ENCODE measurements around the gene CISD3.

CISD3 gene, protein sequence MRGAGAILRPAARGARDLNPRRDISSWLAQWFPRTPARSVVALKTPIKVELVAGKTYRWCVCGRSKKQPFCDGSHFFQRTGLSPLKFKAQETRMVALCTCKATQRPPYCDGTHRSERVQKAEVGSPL

DNA sequence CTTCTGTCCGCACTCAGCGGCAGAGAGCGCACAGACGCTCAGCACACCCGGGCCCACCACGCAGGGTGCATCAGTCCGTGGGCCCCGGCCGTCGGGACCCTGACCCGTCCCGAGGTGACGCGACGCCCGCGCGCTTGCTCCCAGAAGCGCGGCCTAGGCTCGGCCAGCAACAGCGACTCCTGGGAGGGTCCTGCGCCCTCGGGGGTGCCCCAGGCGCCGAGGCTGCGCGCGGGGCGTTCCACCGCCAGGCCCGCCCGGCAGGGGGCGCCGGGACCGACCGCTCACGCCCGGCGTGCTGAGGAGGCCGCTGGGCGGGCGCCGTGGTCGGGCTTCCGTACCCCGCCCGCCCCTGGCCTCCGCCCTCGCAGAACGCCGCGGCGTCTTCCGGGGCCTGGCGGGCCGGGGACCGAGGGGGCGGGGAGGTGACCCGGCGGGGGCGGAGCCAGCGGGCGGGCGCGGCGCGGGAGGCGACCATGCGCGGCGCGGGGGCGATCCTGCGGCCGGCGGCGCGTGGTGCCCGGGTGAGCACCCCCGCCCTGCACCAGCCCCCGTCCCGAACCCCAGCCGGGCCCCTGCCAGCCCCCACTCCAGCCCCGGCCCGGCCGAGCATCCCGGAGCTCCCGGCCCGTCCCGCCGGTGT is at the start of gene CISD3:
Gene CISD3 (plus strand): TSS at position 456 of the 640 bp plus-strand sequence. CDS start 18 bp downstream, at position 474.
- peak; percentile 91 for DNase-seq

DNA sequence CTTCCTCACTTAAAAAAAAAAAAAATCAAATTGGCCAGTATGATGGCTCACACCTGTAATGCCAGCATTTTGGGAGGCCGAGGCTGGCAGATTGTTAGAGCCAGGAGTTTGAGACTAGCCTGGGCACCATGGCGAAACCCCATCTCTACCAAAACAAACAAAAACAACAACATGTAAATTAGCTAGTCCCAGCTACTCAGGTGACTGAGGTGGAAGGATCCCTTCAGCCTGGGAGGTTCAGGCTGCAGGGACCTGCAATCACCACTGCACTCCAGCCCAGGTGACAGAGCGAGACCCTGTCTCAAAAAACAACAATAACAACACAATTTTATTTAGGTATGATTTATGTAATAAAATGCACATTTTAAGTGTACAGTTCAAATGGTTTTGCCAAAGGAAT is 49.0 kb upstream of the CISD3 start:
- DNase-seq: no peak

DNA sequence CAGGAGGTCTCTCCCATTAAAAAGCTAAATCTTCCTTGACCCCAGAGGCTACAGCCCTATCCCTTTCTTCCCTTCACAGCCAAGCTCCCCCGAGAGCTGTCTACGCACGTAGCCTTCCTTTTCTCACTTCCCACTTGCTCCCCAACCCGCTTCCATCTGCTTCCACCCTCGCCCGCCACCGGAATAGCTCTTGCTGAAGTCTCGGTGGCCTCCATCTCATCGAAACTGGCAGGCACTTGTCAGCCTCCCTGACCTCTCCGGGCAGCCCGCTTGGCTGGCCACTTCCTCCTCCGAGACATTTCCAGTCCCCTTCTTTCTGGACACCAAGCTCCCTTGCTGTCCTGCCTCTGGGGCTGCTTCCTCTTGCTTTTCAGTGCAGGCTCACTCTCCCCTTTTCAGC is 44.6 kb upstream of the CISD3 start:
- no peak for DNase-seq

DNA sequence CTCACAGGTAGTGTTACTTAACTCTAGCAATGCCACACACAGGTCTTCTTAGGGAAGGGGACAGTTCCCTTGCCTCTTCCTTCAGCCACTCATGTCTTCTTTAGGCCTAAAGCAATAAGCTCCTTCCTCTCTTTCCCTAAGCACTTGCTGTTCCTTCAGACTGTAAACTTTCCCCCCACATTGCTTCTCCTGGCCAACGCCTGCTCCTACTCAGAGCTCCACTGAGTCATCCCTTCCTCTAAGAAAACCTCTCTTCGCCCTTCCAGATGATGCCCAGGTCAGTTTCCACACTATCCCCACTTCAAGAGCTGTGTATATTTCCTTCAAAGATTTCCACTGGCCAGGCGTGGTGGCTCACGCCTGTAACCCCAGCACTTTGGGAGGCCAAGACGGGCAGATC is 42.9 kb upstream of the CISD3 start:
- DNase-seq: no peak

DNA sequence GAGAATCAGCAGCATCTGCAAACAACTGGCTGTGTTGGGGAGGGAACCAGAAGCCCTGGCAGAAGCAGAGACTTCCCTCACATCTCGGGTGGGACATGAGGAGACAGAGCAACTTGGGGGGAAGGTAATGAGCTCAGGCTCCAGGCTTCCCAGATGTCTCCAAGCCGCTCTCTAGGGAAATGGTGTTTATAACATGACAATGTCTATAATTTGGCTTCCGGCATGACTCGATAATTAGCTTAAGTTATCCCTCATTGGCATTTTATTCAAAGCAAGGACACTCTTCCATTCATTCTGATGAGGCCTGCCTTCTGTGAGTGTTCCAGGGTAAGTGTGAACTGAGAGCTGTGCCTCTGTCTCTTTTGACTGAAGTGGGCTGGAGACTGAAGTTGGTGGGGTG is 39.8 kb upstream of the CISD3 start:
- DNase-seq: no peak

DNA sequence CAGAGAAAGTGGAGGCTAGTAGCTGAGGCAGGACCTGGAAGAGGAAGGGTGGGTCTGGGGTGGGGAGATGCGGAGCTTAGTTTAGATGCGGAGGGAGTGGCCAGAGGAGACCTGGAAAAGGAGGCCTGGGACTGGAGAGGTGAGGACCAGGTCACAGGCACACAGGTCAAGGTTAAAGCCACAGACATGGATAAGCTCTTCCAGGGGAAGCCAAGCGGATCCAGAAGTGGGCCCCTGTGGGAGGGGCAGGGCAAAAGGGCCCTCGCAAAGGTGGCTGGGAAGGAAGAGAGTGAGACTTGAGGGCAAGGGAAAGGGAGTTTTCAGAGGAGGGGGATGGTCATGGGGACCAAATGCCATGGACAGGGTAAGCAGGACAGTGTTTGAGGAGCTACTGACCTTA is 39.0 kb upstream of the CISD3 start:
- DNase-seq: no peak

DNA sequence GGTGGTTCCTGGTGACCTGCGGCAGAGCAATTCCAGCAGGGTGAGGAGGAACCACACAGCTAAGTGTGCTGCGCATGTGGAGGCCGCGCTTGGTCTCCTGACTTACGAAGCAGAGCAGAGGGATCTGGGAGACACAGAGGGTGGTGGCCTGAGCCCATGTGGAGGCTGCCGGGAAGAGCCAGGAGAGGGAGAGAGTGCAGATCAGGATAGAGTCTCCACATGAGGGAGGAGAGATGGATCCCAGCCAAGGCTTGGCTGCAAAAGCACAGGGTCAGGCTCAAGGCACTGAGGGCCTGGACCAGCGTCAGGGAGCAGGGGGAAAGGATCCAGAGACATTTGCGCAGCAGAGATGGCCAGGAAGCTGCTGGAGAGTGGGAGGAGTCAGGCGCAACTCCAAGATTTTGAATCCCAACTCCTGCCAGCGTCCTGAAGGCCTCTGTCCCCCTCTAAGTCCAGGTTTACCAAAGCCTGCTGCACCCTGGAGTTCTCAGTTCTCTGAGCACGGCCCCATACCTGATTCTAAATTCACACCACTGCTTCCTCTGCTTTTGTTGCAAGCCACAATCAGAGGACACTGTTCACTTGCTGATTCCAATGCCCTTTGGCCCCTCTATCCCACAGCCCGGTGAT is 36.3 kb upstream of the CISD3 start:
- DNase-seq: no peak

DNA sequence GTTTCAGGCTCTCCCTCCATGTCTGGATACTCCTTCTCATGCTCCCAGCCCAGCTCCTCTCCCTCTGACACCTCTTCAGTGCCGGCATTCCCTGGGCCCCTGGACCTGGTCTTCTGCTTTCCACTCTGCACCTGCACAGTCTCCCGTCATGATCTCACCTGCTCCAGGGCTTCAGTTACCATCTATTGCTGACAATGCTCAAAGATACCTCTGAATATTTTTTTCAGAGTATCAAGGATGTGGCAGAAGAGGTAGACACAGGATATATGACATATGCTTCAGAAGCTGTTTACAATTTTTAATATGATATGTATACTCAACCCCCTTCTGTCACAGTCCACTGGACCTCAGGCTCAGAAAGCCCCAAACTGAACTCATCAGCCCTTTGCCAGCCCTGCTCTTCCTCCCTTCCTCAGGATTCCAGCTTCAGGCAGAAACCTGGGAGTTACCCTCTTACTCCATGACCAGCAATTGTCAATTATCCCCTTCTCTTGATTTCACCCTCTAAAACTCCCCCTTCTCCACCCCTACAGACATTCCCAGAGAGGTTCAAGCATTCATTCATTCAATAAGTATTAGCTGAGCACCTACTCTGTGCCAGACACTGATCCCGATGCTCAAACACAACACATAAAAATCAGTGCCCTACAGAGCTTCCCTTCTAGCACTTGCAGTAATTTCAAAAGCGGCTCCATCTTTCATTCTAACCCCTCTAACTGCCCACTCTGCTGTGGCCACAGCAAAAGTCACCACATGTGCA is 32.9 kb upstream of the CISD3 start:
- no peak for DNase-seq

DNA sequence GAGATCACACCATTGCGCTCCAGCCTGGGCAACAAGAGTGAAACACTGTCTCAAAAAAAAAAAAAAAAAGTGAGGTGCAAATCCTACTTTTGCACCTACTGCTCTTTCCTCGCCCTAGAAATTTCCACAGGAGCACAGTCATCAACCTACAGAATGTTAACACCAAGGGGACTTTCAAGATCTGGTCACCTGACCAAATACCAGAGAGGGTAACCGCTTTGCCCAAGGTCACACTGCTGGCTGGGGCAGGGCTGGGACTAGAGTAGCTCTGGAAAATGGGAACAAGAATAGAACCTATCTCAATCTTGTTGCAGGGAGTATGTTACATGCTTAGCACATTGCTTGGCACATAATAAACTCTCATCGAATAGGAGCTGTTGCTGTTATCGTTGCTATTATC is 31.4 kb upstream of the CISD3 start:
- no peak for DNase-seq

DNA sequence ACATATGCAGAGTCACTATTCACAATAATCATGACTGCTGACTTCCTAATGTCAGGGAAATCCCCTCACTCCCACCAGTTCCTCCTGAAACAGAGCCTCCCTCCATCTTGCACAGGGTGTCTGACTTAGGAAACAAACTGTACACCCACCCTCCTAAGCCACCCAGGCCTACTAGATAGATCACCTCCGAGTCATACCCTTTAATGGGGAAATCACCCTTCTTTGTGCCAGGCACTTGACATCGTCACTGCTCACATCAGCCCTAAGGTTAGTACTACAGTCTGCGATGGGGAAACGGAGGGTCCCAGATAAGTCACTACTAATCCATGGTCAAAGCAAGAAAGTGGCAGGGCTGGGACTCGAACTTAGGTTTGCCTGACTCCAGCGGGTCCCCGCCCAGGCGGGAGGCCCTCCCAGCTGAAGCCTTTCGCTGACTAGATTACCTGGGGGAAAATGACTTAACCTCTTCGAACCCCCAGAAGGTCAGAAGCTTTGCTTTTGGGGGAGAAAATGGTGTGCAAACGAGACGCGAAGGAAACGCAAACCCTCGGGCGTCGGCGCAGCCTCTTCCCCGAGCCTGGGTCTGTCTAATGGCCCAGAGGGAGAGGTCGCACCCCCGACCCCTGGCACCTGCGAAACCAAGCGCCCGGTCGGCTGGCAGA is 28.5 kb upstream of the CISD3 start:
- peak; percentile 90 for DNase-seq

DNA sequence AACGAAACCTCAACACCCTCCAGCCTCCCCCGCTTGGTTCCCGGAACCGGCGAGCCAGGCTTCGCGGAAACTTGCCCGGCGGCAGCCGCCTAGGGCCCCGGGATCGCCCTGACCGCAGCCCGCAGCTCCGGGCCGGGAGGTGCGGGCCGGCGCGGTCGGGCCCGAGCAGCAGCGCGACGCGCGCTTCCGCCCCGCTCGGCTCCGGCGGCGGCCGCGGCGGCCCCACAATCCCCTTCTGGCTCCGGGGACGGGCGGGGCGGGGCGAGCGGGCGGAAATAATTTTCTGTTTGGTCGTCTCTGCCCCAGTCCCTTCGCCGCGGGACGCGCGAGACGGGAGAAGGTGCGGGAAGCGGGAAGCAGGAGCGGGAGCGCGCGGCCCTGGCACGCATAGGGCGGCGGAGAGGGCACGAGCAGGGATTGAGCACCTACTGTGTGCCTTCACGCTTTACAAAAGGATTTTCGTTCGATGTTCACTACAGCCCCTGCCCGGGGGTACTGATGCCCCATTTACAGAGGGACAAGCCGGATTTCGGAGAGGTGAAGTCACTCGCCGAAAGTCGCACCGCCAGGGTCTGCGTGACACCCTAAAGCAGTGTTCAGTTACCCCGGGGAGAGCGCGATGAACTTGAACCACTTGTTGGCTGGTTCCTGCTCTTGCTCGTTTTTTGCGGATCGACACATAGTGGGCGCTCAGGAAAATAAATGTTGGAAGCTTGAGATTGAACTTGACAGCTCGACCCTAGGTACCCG is 27.8 kb upstream of the CISD3 start:
- DNase-seq: peak; percentile 86

DNA sequence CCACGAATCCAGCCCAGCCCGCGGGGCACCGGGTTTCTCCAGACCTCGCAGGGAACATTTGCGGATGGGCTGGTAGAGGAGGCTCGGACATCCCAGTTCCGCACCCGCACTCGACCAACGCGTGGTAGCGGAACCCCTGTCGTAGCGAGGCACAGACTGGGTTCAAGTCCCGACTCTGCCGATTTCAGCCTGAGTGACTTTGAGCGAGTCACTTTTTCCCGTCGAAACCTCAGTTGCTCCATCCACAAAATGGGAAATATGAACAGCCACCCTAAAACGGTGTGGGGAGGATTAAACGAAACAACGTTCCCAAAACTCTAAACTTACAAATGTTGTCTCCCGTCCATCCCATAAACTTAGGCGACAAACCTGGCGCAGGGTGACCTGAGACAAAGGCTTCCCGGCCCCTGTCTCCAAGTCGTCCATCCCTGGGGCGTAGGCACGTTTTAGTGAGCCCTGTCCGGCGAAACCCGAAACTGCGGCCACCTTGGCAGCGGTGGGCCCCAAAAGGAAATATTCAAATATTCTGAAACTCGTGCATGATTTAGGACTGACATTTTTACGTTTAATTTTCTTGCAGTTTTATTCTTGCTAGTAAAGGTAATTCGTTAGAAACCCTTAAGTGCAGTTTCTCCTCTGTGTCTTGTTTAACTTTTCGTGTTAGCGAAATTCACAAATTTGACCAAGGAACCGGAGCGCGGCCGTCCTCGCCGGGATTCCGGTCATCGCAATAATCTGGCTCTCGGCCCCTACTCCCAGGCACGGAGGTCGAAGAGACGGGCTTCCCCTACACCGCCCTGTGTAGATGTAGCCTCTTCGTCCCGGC is 27.0 kb upstream of the CISD3 start:
- peak; percentile 62 for DNase-seq

DNA sequence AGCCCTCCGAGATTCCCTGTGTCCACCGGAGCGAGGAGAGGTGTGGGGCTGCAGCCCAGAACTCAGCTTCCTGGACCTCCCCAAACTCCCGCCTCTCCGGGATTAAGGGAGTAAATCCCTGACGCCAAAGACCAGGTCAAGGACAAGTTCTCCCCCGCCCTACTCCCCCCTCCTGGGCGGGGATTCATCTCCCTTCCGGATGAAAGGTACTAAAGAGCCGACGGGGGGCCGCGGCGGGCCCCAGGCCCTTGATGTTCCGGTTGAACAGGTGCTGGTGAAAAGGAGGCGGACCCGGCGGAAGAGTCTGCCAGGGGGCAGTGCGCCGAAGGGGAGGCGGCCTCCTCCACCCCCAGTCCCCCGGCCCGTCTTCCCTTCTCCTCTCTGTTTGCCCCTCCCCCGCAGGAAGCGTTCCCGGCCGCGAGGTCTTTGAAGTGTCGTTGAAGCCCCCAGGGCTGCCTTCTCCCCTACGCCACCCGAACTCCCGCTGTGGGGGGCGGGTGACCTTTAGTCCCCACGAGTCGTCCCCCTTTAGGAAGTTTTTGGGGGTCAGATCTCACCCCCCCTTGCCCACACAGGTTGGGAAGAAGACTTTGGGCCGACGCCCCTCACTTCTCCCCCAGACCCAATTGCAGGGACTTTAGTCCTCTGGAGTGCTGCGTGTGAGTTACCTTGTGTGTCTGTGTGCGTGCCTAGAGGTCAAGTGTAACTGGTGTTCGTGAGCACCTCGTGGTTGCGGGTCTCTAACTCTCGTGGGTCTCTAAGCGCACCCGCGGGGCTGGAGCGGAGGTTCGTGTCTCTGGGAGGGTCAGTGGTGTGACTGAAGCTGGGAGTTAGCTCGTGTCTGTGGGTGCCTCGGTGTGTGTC is 26.2 kb upstream of the CISD3 start:
- DNase-seq: peak; percentile 97

DNA sequence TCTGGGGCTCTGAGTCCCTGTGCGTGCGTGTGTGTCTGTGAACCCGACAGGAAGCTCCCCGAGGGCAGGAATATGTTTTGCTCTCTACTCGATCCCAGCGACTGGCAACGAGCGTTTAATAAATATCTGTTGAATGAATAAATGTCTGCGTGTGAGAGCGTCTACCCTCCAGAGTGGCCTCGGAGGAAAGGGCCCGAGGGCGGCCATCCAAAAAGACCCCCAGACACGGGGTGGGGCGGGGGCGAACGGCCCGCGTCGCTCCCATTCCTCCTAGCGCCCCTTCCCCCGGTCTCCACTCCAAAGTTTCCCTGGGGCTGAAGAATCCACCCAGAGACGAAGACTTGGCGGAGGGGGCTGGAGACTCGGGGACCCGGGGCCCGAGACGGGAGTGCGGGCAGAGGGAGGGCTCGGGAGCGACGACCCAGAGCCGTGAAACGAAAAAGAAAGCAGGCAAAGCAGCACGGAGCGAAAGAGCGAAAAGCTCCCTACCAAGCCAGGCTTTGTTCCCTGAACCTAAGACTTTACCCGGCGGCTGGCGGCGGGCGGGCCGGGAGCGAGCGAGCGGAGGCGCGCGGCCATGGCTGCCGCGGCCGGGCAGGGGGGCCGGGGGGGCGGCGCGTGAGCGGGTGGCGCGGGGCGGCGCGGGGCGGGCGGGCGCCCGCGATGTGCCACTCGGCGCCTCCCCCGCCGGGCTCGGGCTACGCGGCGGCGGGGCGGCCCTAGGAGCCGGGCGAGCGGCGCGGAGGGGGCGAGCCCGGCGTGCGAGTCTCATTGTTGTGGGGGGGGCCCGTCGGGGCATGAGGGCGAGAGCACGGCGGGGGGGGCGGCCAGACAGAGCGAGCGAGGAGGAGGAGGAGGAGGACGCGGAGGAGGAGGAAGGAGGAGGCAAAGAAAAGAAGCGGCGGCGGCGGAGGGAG is 25.3 kb upstream of the CISD3 start, which contains the start of gene MLLT6:
Gene MLLT6 (plus strand): TSS at position 668 of the 917 bp plus-strand sequence. CDS start 360 bp downstream, outside the sequence.
- peak; percentile 84 for DNase-seq

DNA sequence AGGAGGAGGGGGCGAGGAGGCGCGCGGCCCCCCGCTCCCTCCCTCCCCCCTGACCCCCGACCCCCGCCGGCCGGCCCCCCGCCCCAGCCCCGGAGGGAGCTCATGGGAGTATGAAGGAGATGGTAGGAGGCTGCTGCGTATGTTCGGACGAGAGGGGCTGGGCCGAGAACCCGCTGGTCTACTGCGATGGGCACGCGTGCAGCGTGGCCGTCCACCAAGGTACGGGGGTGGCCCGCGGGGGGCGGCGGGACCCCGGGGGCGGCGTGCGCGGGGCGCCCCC is 24.7 kb upstream of the CISD3 start:
- DNase-seq: no peak

DNA sequence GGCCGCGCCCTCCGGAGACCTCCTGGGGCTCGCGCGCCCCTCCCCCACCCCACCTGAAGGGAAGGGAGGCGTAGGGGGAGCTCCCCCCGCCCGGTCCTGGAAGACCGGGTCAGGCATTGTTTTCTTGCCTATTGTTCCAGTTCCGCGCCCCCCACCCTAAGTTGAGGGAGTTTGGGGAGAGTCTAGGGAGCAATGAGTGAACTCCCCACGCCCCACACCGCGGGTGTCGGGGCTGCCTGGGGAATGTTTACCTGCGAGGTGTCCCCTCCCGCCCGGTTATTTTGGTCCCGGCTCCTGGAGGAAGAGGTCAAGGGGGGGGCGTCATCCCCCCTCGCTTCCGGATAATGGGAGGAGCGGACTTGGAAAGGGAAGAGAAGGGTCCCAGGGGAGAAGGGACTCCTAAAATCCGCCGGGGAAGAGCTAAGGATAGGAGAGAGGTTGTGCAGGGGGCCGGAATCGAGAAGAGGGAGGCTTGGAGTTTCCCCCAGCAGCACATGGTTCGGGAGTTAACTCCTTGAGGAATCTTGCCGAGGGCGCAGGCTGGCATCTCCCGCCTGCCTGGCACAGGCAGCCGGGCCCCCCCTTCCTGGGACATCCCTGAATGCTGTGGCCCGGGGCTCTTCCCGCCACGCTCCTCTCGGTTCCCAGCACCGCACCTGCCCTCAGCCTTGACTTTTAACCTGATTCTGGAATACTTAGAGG is 24.2 kb upstream of the CISD3 start:
- peak; percentile 62 for DNase-seq

DNA sequence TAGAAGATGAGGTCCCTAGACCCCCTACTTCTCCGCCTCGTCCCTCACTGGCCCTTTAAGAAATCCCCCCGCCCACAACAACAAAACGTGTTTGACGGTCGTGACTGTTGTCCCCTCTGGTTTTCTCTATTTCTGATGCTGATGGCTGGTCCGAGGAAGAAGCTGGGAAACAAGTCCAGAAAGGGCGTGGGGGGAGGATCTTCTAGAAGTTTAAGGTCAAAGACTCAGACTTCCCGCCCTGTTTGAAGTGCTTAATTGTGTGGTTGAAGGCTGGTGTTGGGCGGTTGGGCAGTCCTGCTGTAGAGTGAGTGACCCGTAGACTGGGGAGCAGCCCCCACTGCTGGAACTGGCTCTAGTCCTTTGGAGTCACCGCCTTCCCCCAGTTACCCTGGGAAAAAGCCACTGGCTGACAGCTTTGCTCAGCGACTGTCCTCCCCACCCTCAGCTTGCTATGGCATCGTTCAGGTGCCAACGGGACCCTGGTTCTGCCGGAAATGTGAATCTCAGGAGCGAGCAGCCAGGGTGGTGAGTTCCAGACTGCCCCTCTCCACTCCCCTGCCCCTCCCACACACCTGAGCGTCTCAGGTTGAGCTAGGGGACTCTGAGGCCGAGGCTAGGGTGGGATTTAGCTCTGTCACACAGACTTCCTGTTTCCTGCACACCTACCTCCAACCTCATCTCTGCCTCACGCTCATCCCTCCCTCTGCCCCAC is 23.5 kb upstream of the CISD3 start:
- DNase-seq: peak; percentile 62

DNA sequence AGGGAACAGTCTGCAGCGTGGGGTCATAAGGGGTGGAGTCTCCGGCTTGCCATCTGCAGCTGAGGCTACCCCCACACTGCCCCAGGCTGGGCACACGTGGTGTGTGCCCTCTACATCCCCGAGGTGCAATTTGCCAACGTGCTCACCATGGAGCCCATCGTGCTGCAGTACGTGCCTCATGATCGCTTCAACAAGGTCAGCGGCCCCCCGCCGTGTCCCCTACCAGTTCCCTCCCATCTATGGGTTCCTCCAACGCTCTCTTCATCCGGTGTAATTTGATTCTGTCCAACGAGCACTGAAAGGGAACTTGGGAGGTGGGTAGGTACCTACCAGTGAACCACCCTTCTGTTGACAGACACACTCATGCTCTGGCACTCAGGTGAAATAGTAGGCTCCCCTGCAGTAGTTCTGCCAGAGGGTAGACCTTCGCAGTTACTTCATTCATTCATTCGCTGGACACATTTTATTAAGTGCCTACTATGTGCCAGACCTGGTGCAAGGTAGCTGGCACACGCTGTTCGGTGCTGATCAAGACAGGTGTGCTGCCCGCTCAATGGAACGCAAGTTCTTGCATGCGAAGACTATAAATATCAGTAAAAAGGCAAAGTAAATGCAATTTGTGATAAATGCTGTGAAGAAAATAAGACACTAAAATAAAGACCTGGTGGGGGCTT is 22.3 kb upstream of the CISD3 start:
- no peak for DNase-seq

Measured in stimulated activated CD4-positive, alpha-beta T cell treated with anti-CD3 and anti-CD28 coated beads, Interleukin-15, amount 100 ng/mL, for 24 hours (primary cell).